Measurements from ENCODE around the gene DUSP18. TPM values are rescaled to one million over a fixed set of nuclear protein-coding genes. Genes with fewer than 3 reads are reported as not detected.

The DUSP18 gene
- total and polyA plus RNA-seq, 2 of the 13 experiments (the other 11 are each of a cell fraction or from before 2014, with no cell fraction given) = 1.4 to 2.3 TPM

DNA sequence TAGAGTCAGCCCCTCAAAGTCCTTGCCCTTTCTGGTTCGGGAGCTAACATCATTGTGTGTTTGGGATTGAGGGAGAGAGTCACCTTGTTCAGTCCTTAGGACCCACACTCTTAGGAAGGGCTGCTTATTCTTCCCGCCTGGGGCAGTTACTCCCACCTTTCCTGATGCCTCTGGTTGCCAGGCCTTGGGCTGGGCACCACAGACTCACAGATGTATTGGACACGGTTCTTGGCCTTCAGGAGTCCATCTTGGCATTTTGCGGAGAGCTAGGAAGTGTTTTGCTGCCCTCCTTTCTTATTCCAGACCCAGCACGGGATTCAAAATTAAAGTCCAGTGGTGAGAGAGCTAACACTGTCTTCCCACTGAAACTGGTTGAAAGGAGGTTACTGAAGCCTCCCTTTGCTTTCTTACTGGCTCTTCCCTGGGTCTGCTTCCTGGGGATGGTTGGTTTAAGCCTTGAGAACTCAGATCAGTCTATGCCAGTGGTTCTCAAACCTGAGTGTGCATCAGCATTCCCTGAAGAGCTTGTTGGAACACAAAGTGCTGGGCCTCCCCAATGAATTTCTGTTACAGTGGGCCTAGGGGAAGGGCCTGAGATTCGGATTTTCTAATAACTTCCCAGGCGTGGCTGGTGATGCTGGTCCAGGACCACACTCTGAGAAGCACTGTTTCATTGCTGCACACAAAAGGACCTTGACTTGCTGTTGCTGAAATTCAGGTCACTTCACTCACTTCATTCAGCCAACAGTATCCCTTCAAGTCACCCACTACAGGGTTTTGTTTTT lies 28.4 kb upstream of the DUSP18 start (continued):
- TF ChIP-seq, protein P1, sequence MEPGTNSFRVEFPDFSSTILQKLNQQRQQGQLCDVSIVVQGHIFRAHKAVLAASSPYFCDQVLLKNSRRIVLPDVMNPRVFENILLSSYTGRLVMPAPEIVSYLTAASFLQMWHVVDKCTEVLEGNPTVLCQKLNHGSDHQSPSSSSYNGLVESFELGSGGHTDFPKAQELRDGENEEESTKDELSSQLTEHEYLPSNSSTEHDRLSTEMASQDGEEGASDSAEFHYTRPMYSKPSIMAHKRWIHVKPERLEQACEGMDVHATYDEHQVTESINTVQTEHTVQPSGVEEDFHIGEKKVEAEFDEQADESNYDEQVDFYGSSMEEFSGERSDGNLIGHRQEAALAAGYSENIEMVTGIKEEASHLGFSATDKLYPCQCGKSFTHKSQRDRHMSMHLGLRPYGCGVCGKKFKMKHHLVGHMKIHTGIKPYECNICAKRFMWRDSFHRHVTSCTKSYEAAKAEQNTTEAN (CRISPR knock-in tag; conservative IDR thresholded peaks at IDR 0.05) = no peak

DNA sequence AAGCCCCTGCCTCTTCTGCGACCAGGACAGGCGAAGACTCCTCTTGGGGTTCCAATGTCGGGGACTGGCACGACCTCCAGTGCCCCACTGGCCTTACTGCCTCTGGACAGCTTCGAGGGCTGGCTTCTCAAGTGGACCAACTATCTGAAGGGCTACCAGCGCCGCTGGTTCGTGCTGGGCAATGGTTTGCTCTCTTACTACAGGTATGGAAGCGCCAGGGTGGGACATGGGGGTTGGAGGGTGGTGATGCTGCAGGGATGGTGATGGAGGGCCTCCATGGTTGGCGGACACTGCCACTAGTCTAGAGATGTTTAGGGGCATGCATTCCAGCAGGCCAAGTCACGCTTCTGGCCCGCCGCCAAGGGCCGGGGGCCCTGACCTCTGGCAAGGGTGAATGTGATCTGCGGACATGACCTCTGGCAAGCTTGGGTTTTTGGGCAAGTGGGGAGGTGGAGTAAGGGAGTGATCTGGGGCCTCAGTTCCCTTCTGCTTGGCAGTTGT lies 27.7 kb upstream of the DUSP18 start:
- H3K27ac ChIP-seq (ENCODE audit: extremely low read length, insufficient read depth, low read length) = no peak overlapping the region
- H3K4me1 ChIP-seq (ENCODE audit: insufficient read depth, low read length) = peaks cover 9% of the 10 kb centered on the region
- H3K4me2 ChIP-seq (ENCODE audit: low read depth, low read length) = peak overlapping the region; percentile 81
- TF ChIP-seq ZNF30 (CRISPR knock-in tag; IDR thresholded peaks at IDR 0.05) (no peak), EZH2 (conservative IDR thresholded peaks at IDR 0.05; ENCODE audit: low read depth, low read length) (0 out of 2 replicates have a peak, but pooled peaks have one; percentile 63), ZNF777 (CRISPR knock-in tag; IDR thresholded peaks at IDR 0.05) (no peak), FOXJ3 (CRISPR knock-in tag; IDR thresholded peaks at IDR 0.05; ENCODE audit: borderline replicate concordance) (no peak), NR2F6 (IDR thresholded peaks at IDR 0.05) (no peak), NR2F6 (CRISPR knock-in tag; IDR thresholded peaks at IDR 0.05) (0 out of 2 replicates have a peak, but pooled peaks have one; percentile 31)
- WGBS (ENCODE audit: low lambda C conversion rate) = 60% methylated on average over 8 of the region's 15 CpGs
- POLR2A ChIA-PET = no interaction called here
- no peaks in the 10 kb centered on the region for H3K79me2 ChIP-seq (ENCODE audit: insufficient read depth, low read length)
- DNase-seq (ENCODE audit: low spot score) (no peak), ATAC-seq (peak; percentile 24; the same call in 2 of the 3 replicates), FAIRE-seq (no peak)
- peak overlapping the region in 2 of 3 experiments; percentile 54 to 68; a peak in 3 of 6 replicates for H3K4me3 ChIP-seq (replicated peaks in 1 of 3; ENCODE audit: insufficient read depth in 1 of 3, low read depth in 2 of 3, low read length in 3 of 3)
- H3K9me3 ChIP-seq (ENCODE audit: low read length) = no peaks in the 10 kb centered on the region
- in situ Hi-C loops (cut with HindIII; ENCODE audit: extremely low pct_ligation_motif_present, low pct_unique_long_range_greater_than_20kb) (no loop called here), intact Hi-C loops (cut with micrococcal nuclease; ENCODE audit: unreplicated experiment) (no loop called here)
- peaks cover 4 to 34% of the 10 kb centered on the region in 2 experiments; a peak in 4 of 5 replicates for H3K27me3 ChIP-seq (ENCODE audit: control insufficient read depth in 1 of 2, insufficient read depth in 2 of 2, low read length in 2 of 2)
- no peak overlapping the region for H3K9ac ChIP-seq (ENCODE audit: insufficient read depth, low read depth, low read length)
- BruUV-seq (replicated peaks) = no TSS peak
- H2AFZ ChIP-seq (ENCODE audit: low read length) = no peak overlapping the region
- H3K36me3 ChIP-seq (replicated peaks in 1 of 2; ENCODE audit: control insufficient read depth in 1 of 2, insufficient read depth in 2 of 2, low read length in 2 of 2) = no peaks in the 10 kb centered on the region
- peaks cover 5% of the 10 kb centered on the region; the same call in 1 of the 2 replicates for H4K20me1 ChIP-seq (ENCODE audit: insufficient read depth, low read length)
- CTCF ChIA-PET (ENCODE audit: low intra/inter-chr PET ratio, low total read pairs) = no interaction called here
